HepG2 (cell line): Measurements from ENCODE around the gene PCYOX1L. TPM values are rescaled to one million over a fixed set of nuclear protein-coding genes. Genes with fewer than 3 reads are reported as not detected.

ENCODE experiments used
- ATAC-seq: fragments of 200-7000 bp; cut with Tn5 transposase; 3 replicates; pipeline ENCODE4 v1.9.1; 2020; ENCODE audit warnings: mild to moderate bottlenecking, moderate library complexity
- BruUV-seq: library from RNA; stranded (reverse); fragments of 400-500 nt; replicated peaks from 2 replicates; lab custom pipeline; 2021; lab: Mats Ljungman, UMichigan
- CTCF ChIA-PET: fragments of 300-600 bp; formaldehyde crosslinking; extraction: SDS; loops from one replicate; lab custom pipeline; 2021; ENCODE audit warnings: low total read pairs, inconsistent platforms, low intra/inter-chr PET ratio; lab: Yijun Ruan, JAX
- POLR2A ChIA-PET: fragments of 350-600 bp; sonication (Branson Sonifier 250); formaldehyde crosslinking; loops from one replicate; lab custom pipeline; 2020; ENCODE audit warnings: antibody characterized with exemption, inconsistent platforms; lab: Yijun Ruan, JAX
- DNase-seq: peaks from one replicate; pipeline ENCODE4 v3.0.0-alpha.2; 2015; ENCODE audit warnings: low spot score
- FAIRE-seq: peaks from 3 replicates; lab custom pipeline; 2011; peaks lifted over from hg19 to GRCh38; lab: Jason Lieb, UNC
- H2AFZ ChIP-seq: one replicate; pipeline ENCODE4 v1.6.1; 2011; ENCODE audit warnings: low read length, inconsistent platforms
- H3K27ac ChIP-seq: fragments of 300-600 bp; 3 replicates; pipeline ENCODE4 v1.8.0; 2011; ENCODE audit warnings: mixed run types, mild to moderate bottlenecking, mixed read lengths, low read length, inconsistent platforms; ENCODE audit not compliant: insufficient read depth; ENCODE audit errors: extremely low read length
- H3K27me3 ChIP-seq, 2 experiments: fragments of 200-600 bp in 1 of 2; 2 replicates in 1 of 2; 3 replicates in 1 of 2; pipeline versions ENCODE4 v1.6.0 to v1.8.0; 2011; ENCODE audit warnings: low read length in 2 of 2, mild to moderate bottlenecking in 2 of 2, moderate library complexity in 2 of 2, inconsistent platforms in 1 of 2; ENCODE audit not compliant: insufficient read depth in 2 of 2, control insufficient read depth in 1 of 2
- H3K36me3 ChIP-seq, 2 experiments: fragments of 200-600 bp in 1 of 2; replicated peaks in 1 of 2; 2 replicates in 1 of 2; 3 replicates in 1 of 2; pipeline versions ENCODE4 v1.5.1 to v1.8.0; 2011; ENCODE audit warnings: low read length in 2 of 2, inconsistent platforms in 1 of 2; ENCODE audit not compliant: insufficient read depth in 2 of 2, control insufficient read depth in 1 of 2
- H3K4me1 ChIP-seq: 2 replicates; pipeline ENCODE4 v1.5.1; 2012; ENCODE audit warnings: low read length, inconsistent platforms; ENCODE audit not compliant: insufficient read depth
- H3K4me2 ChIP-seq: 2 replicates; pipeline ENCODE4 v1.6.0; 2011; ENCODE audit warnings: low read depth, low read length, inconsistent platforms
- H3K4me3 ChIP-seq, 3 experiments: fragments of 200-600 bp in 1 of 3; sonication (generic), shearing (Covaris generic) in 1 of 3; replicated peaks in 1 of 3; 2 replicates each; pipeline ENCODE4 v1.5.1; 2011 to 2016; ENCODE audit warnings: low read length in 3 of 3, inconsistent platforms in 2 of 3, low read depth in 2 of 3, mild to moderate bottlenecking in 2 of 3, control low read depth in 1 of 3, mixed read lengths in 1 of 3; ENCODE audit not compliant: insufficient read depth in 1 of 3
- H3K79me2 ChIP-seq: one replicate; pipeline ENCODE4 v1.6.1; 2011; ENCODE audit warnings: low read length, inconsistent platforms; ENCODE audit not compliant: insufficient read depth
- H3K9ac ChIP-seq: 2 replicates; pipeline ENCODE4 v1.6.0; 2011; ENCODE audit warnings: mild to moderate bottlenecking, low read depth, low read length, inconsistent platforms; ENCODE audit not compliant: insufficient read depth
- H3K9me3 ChIP-seq: 2 replicates; pipeline ENCODE4 v1.5.1; 2012; ENCODE audit warnings: mild to moderate bottlenecking, low read length
- H4K20me1 ChIP-seq: 2 replicates; pipeline ENCODE4 v1.6.0; 2011; ENCODE audit warnings: inconsistent platforms, mild to moderate bottlenecking, low read length, moderate library complexity; ENCODE audit not compliant: insufficient read depth
- BCL6 ChIP-seq: IDR thresholded peaks from 2 replicates; pipeline ENCODE4 v1.6.1; 2016; ENCODE audit warnings: missing genetic modification reagents, missing compliant biosample characterization
- BCLAF1 ChIP-seq: fragments of 450-650 bp; IDR thresholded peaks from 2 replicates; pipeline ENCODE4 v1.6.1; 2017; ENCODE audit warnings: mild to moderate bottlenecking
- CERS6 ChIP-seq: sonication (generic); formaldehyde crosslinking; IDR thresholded peaks from 2 replicates; pipeline ENCODE4 v1.5.0; 2020; ENCODE audit warnings: missing genetic modification reagents
- CSRNP1 ChIP-seq: sonication (generic); formaldehyde crosslinking; IDR thresholded peaks from 2 replicates; pipeline ENCODE4 v1.8.1; 2023; ENCODE audit warnings: mild to moderate bottlenecking, missing genetic modification reagents
- ELF1 ChIP-seq: sonication (generic); formaldehyde crosslinking; IDR thresholded peaks from 2 replicates; pipeline ENCODE4 v1.4.0; 2020; ENCODE audit warnings: missing genetic modification reagents
- KLF9 ChIP-seq: IDR thresholded peaks from 2 replicates; pipeline ENCODE4 v1.6.1; 2016; ENCODE audit warnings: low read depth
- PBX2 ChIP-seq: IDR thresholded peaks from 2 replicates; pipeline ENCODE4 v1.6.1; 2016; ENCODE audit warnings: control low read depth
- PHF20 ChIP-seq: sonication (generic); formaldehyde crosslinking; IDR thresholded peaks from 2 replicates; pipeline ENCODE4 v1.5.0; 2020; ENCODE audit warnings: mild to moderate bottlenecking, missing genetic modification reagents
- SATB2 ChIP-seq: sonication (generic); formaldehyde crosslinking; IDR thresholded peaks from 2 replicates; pipeline ENCODE4 v1.5.0; 2020; ENCODE audit warnings: missing genetic modification reagents
- SMAD1 ChIP-seq: sonication (generic); formaldehyde crosslinking; IDR thresholded peaks from 2 replicates; pipeline ENCODE4 v1.4.0; 2020; ENCODE audit warnings: missing genetic modification reagents, low read depth, mild to moderate bottlenecking, borderline replicate concordance
- SMC3 ChIP-seq: IDR thresholded peaks from 2 replicates; pipeline ENCODE4 v1.6.1; 2011; ENCODE audit warnings: low read length, improper control_type of control experiment
- SRSF9 ChIP-seq: fragments of 200-400 bp; formaldehyde crosslinking; IDR thresholded peaks from 2 replicates; pipeline ENCODE4 v1.6.1; 2018; ENCODE audit warnings: borderline replicate concordance, mild to moderate bottlenecking, low read depth, low read length; ENCODE audit not compliant: insufficient read depth, poor library complexity, severe bottlenecking
- ZNF317 ChIP-seq: sonication (generic); formaldehyde crosslinking; IDR thresholded peaks from 2 replicates; pipeline ENCODE4 v1.5.0; 2020; ENCODE audit warnings: mild to moderate bottlenecking, missing genetic modification reagents
- ZNF382 ChIP-seq: sonication (generic); formaldehyde crosslinking; IDR thresholded peaks from 2 replicates; pipeline ENCODE4 v1.5.0; 2020; ENCODE audit warnings: missing genetic modification reagents, mild to moderate bottlenecking, borderline replicate concordance
- ZNF468 ChIP-seq: sonication (generic); formaldehyde crosslinking; IDR thresholded peaks from 2 replicates; pipeline ENCODE4 v1.8.0; 2022; ENCODE audit warnings: mild to moderate bottlenecking, moderate library complexity, missing genetic modification reagents
- ZNF792 ChIP-seq: IDR thresholded peaks from 2 replicates; pipeline ENCODE4 v1.6.1; 2016
- WGBS: methylation state at CpG from one replicate; pipeline ENCODE4 v1.1.6; 2017; ENCODE audit warnings: low lambda C conversion rate; 5-methylcytosine and 5-hydroxymethylcytosine counted together
- in situ Hi-C: cut with HindIII; loops from 2 replicates; pipeline ENCODE4 v1.10.0; 2017; ENCODE audit warnings: low pct_unique_long_range_greater_than_20kb; ENCODE audit not compliant: extremely low pct_ligation_motif_present
- intact Hi-C: fragments of 100-400 bp; cut with micrococcal nuclease; formaldehyde crosslinking; loops from one replicate; pipeline ENCODE4 v1.10.0; 2022; ENCODE audit not compliant: unreplicated experiment
- polyA plus RNA-seq, 8 experiments: library from polyadenylated mRNA; depleted of rRNA in 3 of 8; stranded (reverse) in 7 of 8; unstranded in 1 of 8; fragments of >200 nt; fragmentation: Illumina TruSeq in 4 of 8; extraction: Trizol in 4 of 8; gene quantifications; 2 replicates each; pipeline versions ENCODE4 v1.2.1 to v1.2.3, GENCODE V29; 2011 to 2016; ENCODE audit warnings: low read depth in 4 of 8, missing spikeins in 1 of 8, mixed read lengths in 1 of 8; ENCODE audit not compliant: insufficient read depth in 1 of 8
- total RNA-seq, 5 experiments: library from RNA; depleted of rRNA; stranded (reverse); fragments of >200 nt; fragmentation: Illumina TruSeq; extraction: Trizol; gene quantifications; 2 replicates each; pipeline ENCODE4 v1.2.3, GENCODE V29; 2016; ENCODE audit warnings: low read depth in 1 of 5

Gene PCYOX1L
- total and polyA plus RNA-seq, 2 of the 13 experiments (the other 11 are each of a cell fraction or from before 2014, with no cell fraction given), result 1.00 to 3.7 TPM

- TF ChIP-seq PBX2 (CRISPR knock-in tag), result no peak
- TF ChIP-seq PHF20, result no peak
- TF ChIP-seq CSRNP1 (CRISPR knock-in tag), result no peak
- no peak for TF ChIP-seq ZNF317 (CRISPR knock-in tag)
- TF ChIP-seq ZNF468 (CRISPR knock-in tag), result no peak
- TF ChIP-seq CERS6, result no peak
Measured at GRCh38 chr5:149412783-149413476, 55.1 kb downstream of the PCYOX1L start (continued).

GRCh38 chr5:149413477-149414210 is 55.8 kb downstream of the PCYOX1L start:
- no peak for FAIRE-seq
- H3K79me2 ChIP-seq, result no peaks in the 10 kb centered on the region
- intact Hi-C loops, result no loop called here
- no peak overlapping the region for H3K9ac ChIP-seq
- POLR2A ChIA-PET, result interaction anchor here (1.3 kb wide), 1 partner anchor 9 kb away, joined by 3 read pairs; no protein-coding TSS in a partner anchor
- no peak overlapping the region for H2AFZ ChIP-seq
- TF ChIP-seq ELF1 (CRISPR knock-in tag) (no peak), ZNF382 (CRISPR knock-in tag) (no peak), SATB2 (CRISPR knock-in tag) (no peak), SMAD1 (no peak), SRSF9 (no peak), BCLAF1 (no peak), ZNF792 (CRISPR knock-in tag) (no peak), SMC3 (no peak), KLF9 (CRISPR knock-in tag) (no peak), BCL6 (CRISPR knock-in tag) (no peak)
- TF ChIP-seq, all 625 proteins: peak for 0
- 78% methylated on average over 16 of the region's 16 CpGs for WGBS
- Histone ChIP-seq H3K27ac (no peak overlapping the region), H3K4me2 (no peak overlapping the region), H3K36me3 (no peaks in the 10 kb centered on the region), H4K20me1 (no peaks in the 10 kb centered on the region), H3K4me1 (peaks cover 73% of the 10 kb centered on the region), H3K27me3 (0 out of 5 replicates have a peak, but pooled peaks cover 0 to 10% of the 10 kb centered on the region in 2 experiments), H3K4me3 (no peak overlapping the region), H3K9me3 (no peaks in the 10 kb centered on the region)
- in situ Hi-C loops, result no loop called here
- CTCF ChIA-PET, result no interaction called here
- DNase-seq, result no peak
- no peak for ATAC-seq
- BruUV-seq, result no TSS peak
